ENCODE measurements around the gene AKAP6.

- TF ChIP-seq POLR2AphosphoS5 (IDR thresholded peaks at IDR 0.05; ENCODE audit: low read depth, low read length) = no peak
- TF ChIP-seq MAX (IDR thresholded peaks at IDR 0.05) = no peak
- no peak for TF ChIP-seq FOSL1 (IDR thresholded peaks at IDR 0.05; ENCODE audit: low read depth)
- no peak for TF ChIP-seq CEBPB (IDR thresholded peaks at IDR 0.05; ENCODE audit: low read depth)
- TF ChIP-seq CTCF (IDR thresholded peaks at IDR 0.05 in 2 of 3, conservative IDR thresholded peaks at IDR 0.05 in 1 of 3; ENCODE audit: borderline replicate concordance in 1 of 3, insufficient read depth in 1 of 3, low read depth in 2 of 3, low read length in 2 of 3) = no peak
- no peak for TF ChIP-seq YY1 (IDR thresholded peaks at IDR 0.05; ENCODE audit: extremely low read depth, insufficient replicate concordance, low read depth, low read length)
- TF ChIP-seq RAD21 (IDR thresholded peaks at IDR 0.05; ENCODE audit: low read depth) = no peak
- TF ChIP-seq SRF (IDR thresholded peaks at IDR 0.05; ENCODE audit: low read depth) = no peak
These were observed 261.1 kb downstream of the AKAP6 start for GRCh38 chr14:32590157-32590556.
